ENCODE data around the gene GSTK1.

- TF ChIP-seq EZH2phosphoT487 (IDR thresholded peaks at IDR 0.05; ENCODE audit: insufficient read depth, low read depth) (no peak), EZH2 (IDR thresholded peaks at IDR 0.05; ENCODE audit: insufficient read depth, poor library complexity, severe bottlenecking) (no peak)
These were observed 28.7 kb upstream of the GSTK1 start for GRCh38 chr7:143234533-143234875.
